HCT116 (cell line): ENCODE results near the gene ACSBG1.

ENCODE experiments used
- MAX ChIP-seq: IDR thresholded peaks from 2 replicates; pipeline ENCODE4 v1.6.1; 2012
- TCF7L2 ChIP-seq: IDR thresholded peaks from 2 replicates; pipeline ENCODE4 v1.7.0; 2011; ENCODE audit warnings: borderline replicate concordance, inconsistent platforms; ENCODE audit not compliant: insufficient read depth, insufficient read length; ENCODE audit errors: extremely low read depth
- TF ChIP-seq, protein P1 (sequence below), 3 experiments: fragments of 200-600 bp in 1 of 3; sonication (generic) in 1 of 3; IDR thresholded peaks in 2 of 3; conservative IDR thresholded peaks in 1 of 3; 2 replicates each; pipeline ENCODE4 v1.5.1; 2012 to 2017; ENCODE audit warnings: low read depth in 2 of 3, low read length in 2 of 3, antibody characterized with exemption in 1 of 3, borderline replicate concordance in 1 of 3, control low read depth in 1 of 3, mild to moderate bottlenecking in 1 of 3, mixed read lengths in 1 of 3, mixed run types in 1 of 3, moderate library complexity in 1 of 3; ENCODE audit not compliant: insufficient read depth in 1 of 3

DNA sequence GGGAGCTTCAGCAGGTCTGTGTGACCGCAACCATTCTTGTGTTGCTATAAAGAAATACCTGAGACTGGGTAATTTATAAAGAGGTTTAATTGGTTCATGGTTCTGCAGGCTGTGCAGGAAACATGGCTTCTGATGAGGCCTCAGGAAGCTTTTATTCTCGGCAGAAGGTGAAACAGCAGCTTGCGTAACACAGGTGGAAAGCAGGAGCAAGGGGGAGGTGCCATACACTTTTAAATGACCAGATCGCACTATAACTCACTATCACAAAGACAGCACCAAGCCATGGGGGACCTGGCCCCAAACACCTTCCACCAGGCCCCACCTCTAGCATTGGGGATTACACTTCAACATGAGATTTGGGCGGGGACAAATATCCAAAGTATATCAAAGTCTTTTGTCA is 94.8 kb downstream of the ACSBG1 start:
- TF ChIP-seq TCF7L2, result no peak
- TF ChIP-seq, protein P1, sequence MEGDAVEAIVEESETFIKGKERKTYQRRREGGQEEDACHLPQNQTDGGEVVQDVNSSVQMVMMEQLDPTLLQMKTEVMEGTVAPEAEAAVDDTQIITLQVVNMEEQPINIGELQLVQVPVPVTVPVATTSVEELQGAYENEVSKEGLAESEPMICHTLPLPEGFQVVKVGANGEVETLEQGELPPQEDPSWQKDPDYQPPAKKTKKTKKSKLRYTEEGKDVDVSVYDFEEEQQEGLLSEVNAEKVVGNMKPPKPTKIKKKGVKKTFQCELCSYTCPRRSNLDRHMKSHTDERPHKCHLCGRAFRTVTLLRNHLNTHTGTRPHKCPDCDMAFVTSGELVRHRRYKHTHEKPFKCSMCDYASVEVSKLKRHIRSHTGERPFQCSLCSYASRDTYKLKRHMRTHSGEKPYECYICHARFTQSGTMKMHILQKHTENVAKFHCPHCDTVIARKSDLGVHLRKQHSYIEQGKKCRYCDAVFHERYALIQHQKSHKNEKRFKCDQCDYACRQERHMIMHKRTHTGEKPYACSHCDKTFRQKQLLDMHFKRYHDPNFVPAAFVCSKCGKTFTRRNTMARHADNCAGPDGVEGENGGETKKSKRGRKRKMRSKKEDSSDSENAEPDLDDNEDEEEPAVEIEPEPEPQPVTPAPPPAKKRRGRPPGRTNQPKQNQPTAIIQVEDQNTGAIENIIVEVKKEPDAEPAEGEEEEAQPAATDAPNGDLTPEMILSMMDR (IDR thresholded peaks at IDR 0.05 in 2 of 3, conservative IDR thresholded peaks at IDR 0.05 in 1 of 3; ENCODE audit: borderline replicate concordance in 1 of 3, insufficient read depth in 1 of 3, low read depth in 2 of 3, low read length in 2 of 3), result no peak
- no peak for TF ChIP-seq MAX
